Right lobe of liver (tissue), 4 donors: ENCODE results near the gene MYO18A.

Experiments used
- POLR2A ChIP-seq: fragments of 450-650 bp; IDR thresholded peaks from one replicate; pipeline ENCODE4 v1.6.1; 2017; ENCODE audit warnings: antibody characterized with exemption, mild to moderate bottlenecking
- TF ChIP-seq, protein P1 (sequence below), 4 donors: fragments of 200-600 bp in 3 of 4; fragments of 450-650 bp in 1 of 4; IDR thresholded peaks; one replicate each; pipeline versions ENCODE4 v1.5.1 to v1.8.0; 2016 to 2022; ENCODE audit warnings: antibody characterized with exemption in 4 of 4, mild to moderate bottlenecking in 2 of 4
- donor health status: DM: no; HTN: no; CAD: no.
- donor health status: DM: no; HTN: no; CAD: no.
- donor health status: DM: no; HTN: yes; CAD: no.

DNA sequence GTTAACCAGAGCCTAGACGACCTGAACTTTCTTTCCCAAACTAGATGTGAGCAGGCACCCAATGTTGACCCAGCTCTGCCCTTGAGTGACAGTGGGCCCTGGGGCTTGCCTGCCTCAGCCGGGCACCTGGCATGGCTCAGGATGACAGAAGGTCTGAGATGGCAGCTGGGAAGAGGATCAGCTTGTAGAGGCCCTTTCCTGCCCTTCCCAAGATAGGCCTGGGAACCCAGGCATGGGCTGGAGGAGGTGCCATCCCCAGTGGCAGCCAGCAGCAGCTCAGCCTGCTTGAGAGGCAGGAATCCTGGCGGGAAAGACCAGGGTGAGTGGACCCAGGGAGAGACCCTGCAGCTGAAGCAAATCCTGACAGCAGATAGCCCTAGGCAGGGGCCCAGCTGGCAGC, 78.2 kb downstream of the MYO18A start:
- TF ChIP-seq, protein P1, sequence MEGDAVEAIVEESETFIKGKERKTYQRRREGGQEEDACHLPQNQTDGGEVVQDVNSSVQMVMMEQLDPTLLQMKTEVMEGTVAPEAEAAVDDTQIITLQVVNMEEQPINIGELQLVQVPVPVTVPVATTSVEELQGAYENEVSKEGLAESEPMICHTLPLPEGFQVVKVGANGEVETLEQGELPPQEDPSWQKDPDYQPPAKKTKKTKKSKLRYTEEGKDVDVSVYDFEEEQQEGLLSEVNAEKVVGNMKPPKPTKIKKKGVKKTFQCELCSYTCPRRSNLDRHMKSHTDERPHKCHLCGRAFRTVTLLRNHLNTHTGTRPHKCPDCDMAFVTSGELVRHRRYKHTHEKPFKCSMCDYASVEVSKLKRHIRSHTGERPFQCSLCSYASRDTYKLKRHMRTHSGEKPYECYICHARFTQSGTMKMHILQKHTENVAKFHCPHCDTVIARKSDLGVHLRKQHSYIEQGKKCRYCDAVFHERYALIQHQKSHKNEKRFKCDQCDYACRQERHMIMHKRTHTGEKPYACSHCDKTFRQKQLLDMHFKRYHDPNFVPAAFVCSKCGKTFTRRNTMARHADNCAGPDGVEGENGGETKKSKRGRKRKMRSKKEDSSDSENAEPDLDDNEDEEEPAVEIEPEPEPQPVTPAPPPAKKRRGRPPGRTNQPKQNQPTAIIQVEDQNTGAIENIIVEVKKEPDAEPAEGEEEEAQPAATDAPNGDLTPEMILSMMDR (IDR thresholded peaks at IDR 0.05) = no peak
- TF ChIP-seq POLR2A = no peak
